ENCODE measurements around the gene IP6K2.

Gene IP6K2

DNA sequence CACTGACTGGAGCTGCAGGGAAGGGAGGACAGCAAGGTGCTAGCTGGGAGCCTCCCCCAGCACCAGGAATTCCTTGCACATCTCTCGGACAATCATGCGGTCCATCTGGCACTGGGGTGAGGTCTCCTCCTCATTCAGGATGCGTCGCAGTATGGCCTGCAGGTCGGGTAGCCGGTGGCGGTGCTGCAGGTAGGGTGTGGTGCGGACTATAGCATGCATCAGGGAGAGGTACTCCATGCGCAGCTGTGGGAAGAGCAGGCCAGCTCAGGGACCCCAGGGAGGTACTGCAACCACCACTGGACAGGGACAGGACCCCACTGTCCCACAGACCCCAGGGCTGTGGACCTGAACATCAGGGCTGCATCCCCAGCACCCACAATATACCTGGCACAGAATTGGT lies 42.5 kb downstream of the IP6K2 start:
- peaks cover 3% of the 10 kb centered on the region for H3K79me2 ChIP-seq
- no peaks in the 10 kb centered on the region for H3K36me3 ChIP-seq (ENCODE audit: control insufficient read depth, insufficient read depth, low read length)
- TF ChIP-seq CTCF (IDR thresholded peaks at IDR 0.05), result no peak
- no peak overlapping the region for H3K27ac ChIP-seq
- H3K4me1 ChIP-seq, result peaks cover 5% of the 10 kb centered on the region
- H3K4me2 ChIP-seq (ENCODE audit: low read length), result no peak overlapping the region
- no peaks in the 10 kb centered on the region for H3K27me3 ChIP-seq (ENCODE audit: control insufficient read depth, insufficient read depth, low read length)
- H3K4me3 ChIP-seq (ENCODE audit: low read depth, low read length), result no peak overlapping the region
- H3K9me3 ChIP-seq (ENCODE audit: control insufficient read depth, low read length), result no peaks in the 10 kb centered on the region
- H3K9ac ChIP-seq, result no peak overlapping the region
- no peak overlapping the region for H2AFZ ChIP-seq

DNA sequence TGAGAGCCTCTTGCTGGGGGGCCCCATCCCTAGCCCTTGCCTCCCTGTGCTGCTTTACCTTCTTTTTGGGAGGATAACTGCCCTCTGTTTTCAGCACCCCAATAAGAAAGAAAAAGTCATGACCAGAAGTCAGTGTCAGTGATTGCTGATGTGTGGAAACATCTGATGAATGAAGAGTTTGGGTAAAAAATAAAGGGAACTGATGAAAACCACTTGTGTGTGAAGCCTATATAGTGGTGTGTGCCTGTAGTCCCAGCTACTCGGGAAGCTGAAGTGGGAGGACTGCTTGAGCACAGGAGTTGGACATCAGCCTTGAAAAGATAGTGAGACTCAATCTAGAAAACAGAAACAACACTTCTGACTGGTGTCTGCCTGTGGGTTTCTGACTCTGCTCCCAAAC lies 44.5 kb downstream of the IP6K2 start:
- no peak overlapping the region for H3K4me2 ChIP-seq (ENCODE audit: low read length)
- no peaks in the 10 kb centered on the region for H3K36me3 ChIP-seq (ENCODE audit: control insufficient read depth, insufficient read depth, low read length)
- H3K27ac ChIP-seq, result peak overlapping the region; percentile 53
- H3K27me3 ChIP-seq (ENCODE audit: control insufficient read depth, insufficient read depth, low read length), result no peaks in the 10 kb centered on the region
- no peak overlapping the region for H3K4me3 ChIP-seq (ENCODE audit: low read depth, low read length)
- no peak overlapping the region for H3K9ac ChIP-seq
- peaks cover 3% of the 10 kb centered on the region for H3K4me1 ChIP-seq
- no peak overlapping the region for H2AFZ ChIP-seq
- H3K9me3 ChIP-seq (ENCODE audit: control insufficient read depth, low read length), result no peaks in the 10 kb centered on the region
- TF ChIP-seq CTCF (IDR thresholded peaks at IDR 0.05), result no peak
- peaks cover 3% of the 10 kb centered on the region for H3K79me2 ChIP-seq

DNA sequence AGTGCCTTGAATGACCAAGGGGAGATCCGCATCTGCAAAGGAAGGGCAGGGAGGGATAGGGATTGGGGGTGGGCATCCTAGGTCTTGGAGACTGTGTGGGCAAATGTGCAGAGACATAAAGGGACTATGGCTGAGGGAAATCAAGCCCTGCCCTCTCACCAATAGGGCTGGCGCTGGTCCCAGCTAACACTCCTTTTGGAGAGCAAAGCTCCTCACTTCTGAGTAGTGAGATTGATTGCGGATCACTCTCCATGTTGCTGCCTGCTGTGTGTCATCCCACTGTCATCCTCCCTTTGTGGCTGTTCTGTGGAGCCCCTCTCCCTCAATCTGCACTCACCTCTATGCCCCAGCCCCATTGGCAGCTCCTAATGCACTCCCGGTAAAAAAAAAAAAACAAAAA lies 52.1 kb downstream of the IP6K2 start:
- no peak overlapping the region for H3K4me2 ChIP-seq (ENCODE audit: low read length)
- H2AFZ ChIP-seq, result no peak overlapping the region
- peaks cover 2% of the 10 kb centered on the region for H3K4me1 ChIP-seq
- H3K4me3 ChIP-seq (ENCODE audit: low read depth, low read length), result no peak overlapping the region
- TF ChIP-seq CTCF (IDR thresholded peaks at IDR 0.05), result no peak
- no peaks in the 10 kb centered on the region for H3K27me3 ChIP-seq (ENCODE audit: control insufficient read depth, insufficient read depth, low read length)
- H3K79me2 ChIP-seq, result no peaks in the 10 kb centered on the region
- no peaks in the 10 kb centered on the region for H3K36me3 ChIP-seq (ENCODE audit: control insufficient read depth, insufficient read depth, low read length)
- no peaks in the 10 kb centered on the region for H3K9me3 ChIP-seq (ENCODE audit: control insufficient read depth, low read length)
- H3K27ac ChIP-seq, result peak overlapping the region; percentile 91
- H3K9ac ChIP-seq, result no peak overlapping the region

DNA sequence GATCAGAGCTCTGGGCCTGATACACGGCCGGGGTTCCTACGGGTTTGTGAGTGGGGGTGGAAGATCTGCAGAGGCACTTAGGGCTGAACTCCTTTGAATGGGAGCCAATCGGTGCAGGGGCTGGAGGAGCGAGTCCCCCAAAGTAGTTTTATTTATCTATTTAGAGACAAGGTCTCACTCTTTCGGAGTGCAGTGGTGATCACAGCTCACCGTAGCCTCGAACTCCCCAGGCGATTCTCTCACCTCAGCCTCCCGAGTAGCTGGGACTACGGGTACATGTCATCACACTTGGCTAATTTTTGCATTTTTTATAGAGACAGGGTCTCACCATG lies 52.7 kb downstream of the IP6K2 start:
- Histone ChIP-seq H3K36me3 (ENCODE audit: control insufficient read depth, insufficient read depth, low read length) (no peaks in the 10 kb centered on the region), H3K4me3 (ENCODE audit: low read depth, low read length) (no peak overlapping the region), H2AFZ (no peak overlapping the region), H3K4me1 (peaks cover 2% of the 10 kb centered on the region), H3K4me2 (ENCODE audit: low read length) (peak overlapping the region; percentile 97), H3K27me3 (ENCODE audit: control insufficient read depth, insufficient read depth, low read length) (no peaks in the 10 kb centered on the region), H3K9ac (no peak overlapping the region), H3K79me2 (no peaks in the 10 kb centered on the region), H3K9me3 (ENCODE audit: control insufficient read depth, low read length) (no peaks in the 10 kb centered on the region), H3K27ac (peak overlapping the region; percentile 91)
- no peak for TF ChIP-seq CTCF (IDR thresholded peaks at IDR 0.05)

- peak overlapping the region; percentile 72 for H3K4me3 ChIP-seq (ENCODE audit: low read depth, low read length)
- peak overlapping the region; percentile 57 for H3K9ac ChIP-seq
- peak overlapping the region; percentile 65 for H2AFZ ChIP-seq
- H3K4me2 ChIP-seq (ENCODE audit: low read length), result peak overlapping the region; percentile 97
- no peaks in the 10 kb centered on the region for H3K27me3 ChIP-seq (ENCODE audit: control insufficient read depth, insufficient read depth, low read length)
- TF ChIP-seq CTCF (IDR thresholded peaks at IDR 0.05), result peak; percentile 87
- H3K9me3 ChIP-seq (ENCODE audit: control insufficient read depth, low read length), result no peaks in the 10 kb centered on the region
- peak overlapping the region; percentile 91 for H3K27ac ChIP-seq
- no peaks in the 10 kb centered on the region for H3K79me2 ChIP-seq
- H3K36me3 ChIP-seq (ENCODE audit: control insufficient read depth, insufficient read depth, low read length), result no peaks in the 10 kb centered on the region
- H3K4me1 ChIP-seq, result peaks cover 2% of the 10 kb centered on the region
Observed at GRCh38 chr3:48663489-48664312, 53.3 kb downstream of the IP6K2 start.

Data from parathyroid adenoma (tissue), 2 donors.